B cell (primary cell): Measurements from ENCODE around the gene MVB12B. TPM values are rescaled to one million over a fixed set of nuclear protein-coding genes. Genes with fewer than 3 reads are reported as not detected.

Experiments
- ATAC-seq: fragments of 200-7000 bp; cut with Tn5 transposase; one replicate; pipeline ENCODE4 v1.10.0; 2021; ENCODE audit warnings: low read depth, mild to moderate bottlenecking, moderate number of reproducible peaks, moderate library complexity
- CTCF ChIA-PET: fragments of 350-600 bp; sonication (Branson Sonifier 250); formaldehyde crosslinking; loops from one replicate; lab custom pipeline; 2021; ENCODE audit warnings: antibody characterized with exemption, inconsistent platforms; lab: Charles Lee
- POLR2A ChIA-PET: fragments of 350-600 bp; sonication (Branson Sonifier 250); formaldehyde crosslinking; loops from one replicate; lab custom pipeline; 2021; ENCODE audit warnings: antibody characterized with exemption; lab: Charles Lee
- DNase-seq: peaks from one replicate; pipeline ENCODE4 v3.0.0; 2013
- H2AFZ ChIP-seq: 2 replicates; pipeline ENCODE4 v1.6.1; 2012; ENCODE audit warnings: mild to moderate bottlenecking, low read depth, low read length; ENCODE audit not compliant: insufficient read depth, poor library complexity, severe bottlenecking
- H3K27ac ChIP-seq, 2 donors: 1 replicate in 1 of 2; 2 replicates in 1 of 2; pipeline ENCODE4 v1.5.1; 2012 to 2013; ENCODE audit warnings: low read length in 2 of 2, mild to moderate bottlenecking in 2 of 2, moderate library complexity in 1 of 2
- H3K27me3 ChIP-seq, 4 experiments: fragments of 200-600 bp in 1 of 4; sonication (generic) in 1 of 4; replicated peaks in 1 of 4; 1 replicate in 2 of 4; 2 replicates in 2 of 4; pipeline versions ENCODE4 v1.6.1 to v1.7.0; 2013 to 2016; ENCODE audit warnings: low read length in 3 of 4, mild to moderate bottlenecking in 2 of 4, mixed read lengths in 1 of 4, moderate library complexity in 1 of 4; ENCODE audit not compliant: insufficient read depth in 4 of 4, control insufficient read depth in 3 of 4; ENCODE audit errors: control extremely low read depth in 1 of 4
- H3K36me3 ChIP-seq, 2 experiments: replicated peaks in 1 of 2; 1 replicate in 1 of 2; 2 replicates in 1 of 2; pipeline versions ENCODE4 v1.6.1 to v1.7.1; 2013; ENCODE audit warnings: low read length in 1 of 2; ENCODE audit not compliant: insufficient read depth in 2 of 2, control insufficient read depth in 1 of 2; ENCODE audit errors: control extremely low read depth in 1 of 2, extremely low read depth in 1 of 2
- H3K4me1 ChIP-seq, 2 donors: fragments of 200-600 bp in 1 of 2; sonication (generic) in 1 of 2; 1 replicate in 1 of 2; 2 replicates in 1 of 2; pipeline versions ENCODE4 v1.5.1 to v1.6.1; 2013 to 2017; ENCODE audit warnings: low read length in 2 of 2; ENCODE audit not compliant: control insufficient read depth in 2 of 2, insufficient read depth in 2 of 2
- H3K4me2 ChIP-seq: replicated peaks from 2 replicates; pipeline ENCODE3; 2012; ENCODE audit warnings: mild to moderate bottlenecking, low read depth, low read length; ENCODE audit not compliant: poor library complexity, severe bottlenecking
- H3K4me3 ChIP-seq, 5 experiments: fragments of 200-600 bp in 1 of 5; sonication (generic) in 1 of 5; 1 replicate in 3 of 5; 2 replicates in 2 of 5; pipeline versions ENCODE4 v1.5.1 to v1.7.0; 2011 to 2016; ENCODE audit warnings: low read length in 4 of 5, mild to moderate bottlenecking in 4 of 5, low read depth in 2 of 5, control low read depth in 1 of 5, moderate library complexity in 1 of 5; ENCODE audit not compliant: insufficient read depth in 1 of 5; ENCODE audit errors: control extremely low read depth in 1 of 5, extremely low read depth in 1 of 5
- H3K79me2 ChIP-seq: fragments of 200-600 bp; sonication (generic); one replicate; pipeline ENCODE4 v1.6.0; 2016; ENCODE audit warnings: low read length; ENCODE audit not compliant: control insufficient read depth, insufficient read depth
- H3K9ac ChIP-seq: fragments of 200-600 bp; sonication (generic); 2 replicates; pipeline ENCODE4 v1.6.1; 2017; ENCODE audit warnings: mild to moderate bottlenecking, low read length, moderate library complexity
- H3K9me3 ChIP-seq, 3 donors: one replicate each; pipeline versions ENCODE4 v1.6.1 to v1.7.1; 2013; ENCODE audit warnings: low read length in 2 of 3; ENCODE audit not compliant: control insufficient read depth in 2 of 3, insufficient read depth in 1 of 3; ENCODE audit errors: control extremely low read depth in 1 of 3
- H4K20me1 ChIP-seq: 2 replicates; pipeline ENCODE4 v1.6.0; 2012; ENCODE audit warnings: mild to moderate bottlenecking, low read length; ENCODE audit not compliant: insufficient read depth, control insufficient read depth, poor library complexity, severe bottlenecking
- H3K27ac Mint-ChIP-seq: one replicate; pipeline ENCODE4 v1.8.0; 2021; ENCODE audit warnings: mixed read lengths
- H3K27me3 Mint-ChIP-seq: one replicate; pipeline ENCODE4 v1.8.0; 2021; ENCODE audit warnings: mixed read lengths
- H3K4me1 Mint-ChIP-seq: one replicate; pipeline ENCODE4 v1.8.0; 2021; ENCODE audit warnings: mixed read lengths
- H3K4me3 Mint-ChIP-seq: one replicate; pipeline ENCODE4 v1.8.0; 2021; ENCODE audit warnings: mixed read lengths
- H3K9me3 Mint-ChIP-seq: one replicate; pipeline ENCODE4 v1.8.0; 2022; ENCODE audit warnings: mixed read lengths; ENCODE audit not compliant: insufficient read depth
- CTCF ChIP-seq: fragments of 200-600 bp; IDR thresholded peaks from one replicate; pipeline ENCODE4 v1.8.0; 2022; ENCODE audit warnings: antibody characterized with exemption, mild to moderate bottlenecking
- EZH2 ChIP-seq: IDR thresholded peaks from 2 replicates; pipeline ENCODE4 v1.6.1; 2012; ENCODE audit warnings: borderline replicate concordance, low read depth, mild to moderate bottlenecking, moderate library complexity, low read length; ENCODE audit not compliant: insufficient read depth, poor library complexity, severe bottlenecking
- WGBS: methylation state at CpG from one replicate; pipeline ENCODE4 v1.1.5; 2013; ENCODE audit warnings: missing lambda C conversion rate; ENCODE audit not compliant: insufficient coverage; 5-methylcytosine and 5-hydroxymethylcytosine counted together
- intact Hi-C: fragments of 100-400 bp; cut with micrococcal nuclease; formaldehyde crosslinking; loops from one replicate; pipeline ENCODE4 v1.10.0; 2022
- polyA plus RNA-seq: library from polyadenylated mRNA; depleted of rRNA; stranded (reverse); fragments of >200 nt; gene quantifications from 2 replicates; pipeline ENCODE4 v1.2.3, GENCODE V29; 2012
- total RNA-seq, 2 donors: library from RNA; stranded (reverse); fragments of 120-200 nt in 1 of 2; gene quantifications; 1 replicate in 1 of 2; 2 replicates in 1 of 2; pipeline versions ENCODE4 v1.2.3 to v1.2.4, GENCODE V29; 2013 to 2022

Gene MVB12B
- total and polyA plus RNA-seq, 2 donors (not counting 1 experiment from before 2014, with no cell fraction given): 1.2 to 9.8 TPM

DNA sequence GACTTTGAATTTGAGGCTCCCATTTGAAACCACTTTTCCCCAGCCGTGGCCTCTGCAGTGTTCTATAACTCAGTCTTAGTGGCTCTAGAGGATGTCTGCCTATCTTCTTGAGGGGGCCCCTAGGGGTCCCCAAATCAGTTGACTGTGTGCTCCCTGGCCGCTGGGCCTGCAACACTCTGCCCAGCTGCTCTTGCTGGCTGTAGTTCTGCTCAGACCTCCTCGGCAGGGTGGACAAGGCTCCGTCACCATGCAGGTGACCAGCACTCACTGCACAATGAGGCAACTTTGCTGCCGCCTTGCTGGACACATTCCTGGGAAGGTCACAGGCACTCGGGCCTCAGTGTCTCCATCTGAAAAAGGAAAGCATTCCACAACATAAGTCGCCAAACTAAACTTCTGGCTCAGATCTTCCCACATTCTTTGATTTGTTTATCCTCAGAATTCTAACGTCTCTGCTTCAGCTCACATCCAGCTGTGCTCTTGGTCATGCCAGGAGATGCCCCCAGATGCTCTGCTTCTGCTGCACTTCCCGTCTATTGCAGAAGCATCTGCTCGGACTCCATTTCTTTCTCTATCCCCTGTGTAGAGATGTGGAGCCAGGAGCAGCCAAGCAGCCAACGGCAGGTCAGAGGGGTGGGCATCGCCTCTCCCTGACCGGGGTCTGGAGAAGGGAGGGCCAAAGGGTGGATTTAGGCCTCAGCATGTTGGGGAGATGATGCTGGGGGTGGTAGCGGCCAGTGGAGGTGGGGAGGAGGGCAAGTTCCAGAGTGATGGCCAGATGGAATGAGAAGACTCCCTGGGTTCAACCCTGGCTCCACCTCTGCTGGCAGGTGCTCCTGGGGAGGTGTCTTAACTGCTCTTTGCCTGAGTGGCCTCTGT lies 133.6 kb downstream of the MVB12B start:
- no peaks in the 10 kb centered on the region for H3K79me2 ChIP-seq
- no peak for TF ChIP-seq CTCF
- TF ChIP-seq EZH2: no peak
- no peak overlapping the region for H3K27ac ChIP-seq
- H3K27ac Mint-ChIP-seq: no peak overlapping the region
- H3K27me3 ChIP-seq: no peaks in the 10 kb centered on the region
- no peaks in the 10 kb centered on the region for H3K9me3 Mint-ChIP-seq
- no peak overlapping the region for H3K4me3 Mint-ChIP-seq
- H3K27me3 Mint-ChIP-seq: no peaks in the 10 kb centered on the region
- no peaks in the 10 kb centered on the region for H3K36me3 ChIP-seq
- no peak overlapping the region for H3K9ac ChIP-seq
- no peaks in the 10 kb centered on the region for H3K4me1 ChIP-seq
- H2AFZ ChIP-seq: no peak overlapping the region
- H4K20me1 ChIP-seq: no peaks in the 10 kb centered on the region
- H3K4me1 Mint-ChIP-seq: no peaks in the 10 kb centered on the region
- WGBS: 90% methylated on average over 14 of the region's 14 CpGs
- H3K9me3 ChIP-seq: no peaks in the 10 kb centered on the region
- H3K4me2 ChIP-seq: no peak overlapping the region
- POLR2A ChIA-PET: no interaction called here
- intact Hi-C loops: no loop called here
- no peak for DNase-seq
- no peak for ATAC-seq
- no peak overlapping the region for H3K4me3 ChIP-seq
- CTCF ChIA-PET: no interaction called here

GRCh38 chr9:126461029-126461428 lies 134.4 kb downstream of the MVB12B start:
- H4K20me1 ChIP-seq: no peaks in the 10 kb centered on the region
- ATAC-seq: no peak
- no peak overlapping the region for H3K4me3 ChIP-seq
- no peak for DNase-seq
- TF ChIP-seq CTCF: no peak
- TF ChIP-seq EZH2: no peak
- H2AFZ ChIP-seq: no peak overlapping the region
- H3K9me3 Mint-ChIP-seq: no peaks in the 10 kb centered on the region
- H3K27me3 Mint-ChIP-seq: no peaks in the 10 kb centered on the region
- H3K4me1 ChIP-seq: no peaks in the 10 kb centered on the region
- peaks cover 0 to 1% (median 0%) of the 10 kb centered on the region in 3 donors for H3K9me3 ChIP-seq
- CTCF ChIA-PET: interaction anchor here (0.5 to 1.0 kb wide), 4 partner anchors 19 to 159 kb away, joined by 3 read pairs; no protein-coding TSS in a partner anchor
- H3K9ac ChIP-seq: no peak overlapping the region
- H3K4me3 Mint-ChIP-seq: no peak overlapping the region
- intact Hi-C loops: no loop called here
- POLR2A ChIA-PET: no interaction called here
- no peak overlapping the region for H3K4me2 ChIP-seq
- 100% methylated on average over 1 of the region's 8 CpGs for WGBS
- H3K27ac ChIP-seq: no peak overlapping the region
- H3K79me2 ChIP-seq: no peaks in the 10 kb centered on the region
- no peaks in the 10 kb centered on the region for H3K27me3 ChIP-seq
- no peaks in the 10 kb centered on the region for H3K4me1 Mint-ChIP-seq
- H3K27ac Mint-ChIP-seq: no peak overlapping the region
- H3K36me3 ChIP-seq: no peaks in the 10 kb centered on the region
